ENCODE data around the gene NDUFV2.

- no peak for TF ChIP-seq POLR2AphosphoS5 (IDR thresholded peaks at IDR 0.05; ENCODE audit: borderline replicate concordance, low read depth, low read length)
- TF ChIP-seq EZH2 (IDR thresholded peaks at IDR 0.05) = no peak
- no peak for TF ChIP-seq FOXP2 (optimal IDR thresholded peaks at IDR 0.05; ENCODE audit: control extremely low read depth, extremely low read length, insufficient read depth)
Observed at GRCh38 chr18:9139400-9140039, 37.0 kb downstream of the NDUFV2 start.

All from SK-N-MC (cell line).